CD4-positive, alpha-beta memory T cell (primary cell): Measurements from ENCODE around the gene TNFRSF1B. TPM values are rescaled to one million over a fixed set of nuclear protein-coding genes. Genes with fewer than 3 reads are reported as not detected.

Experiments used
- CTCF ChIA-PET: fragments of 350-600 bp; sonication (Branson Sonifier 250); formaldehyde crosslinking; loops from one replicate; lab custom pipeline; 2021; ENCODE audit warnings: inconsistent platforms; ENCODE audit not compliant: partially characterized antibody; lab: Charles Lee
- POLR2A ChIA-PET: fragments of 350-600 bp; sonication (Branson Sonifier 250); formaldehyde crosslinking; loops from one replicate; lab custom pipeline; 2021; ENCODE audit not compliant: partially characterized antibody; lab: Charles Lee
- DNase-seq, 5 donors: peaks; one replicate each; pipeline versions ENCODE4 v3.0.0 to v3.0.0-alpha.2; 2020 to 2022; ENCODE audit warnings: mixed read lengths in 1 of 5
- H3K27ac ChIP-seq: one replicate; pipeline ENCODE4 v1.7.0; 2013; ENCODE audit warnings: low read depth, low read length
- H3K27me3 ChIP-seq: 2 replicates; pipeline ENCODE4 v1.7.0; 2013; ENCODE audit warnings: mild to moderate bottlenecking, low read length, moderate library complexity; ENCODE audit not compliant: insufficient read depth
- H3K36me3 ChIP-seq: 2 replicates; pipeline ENCODE4 v1.7.0; 2013; ENCODE audit warnings: mild to moderate bottlenecking, low read length, moderate library complexity; ENCODE audit not compliant: insufficient read depth
- H3K4me1 ChIP-seq: 2 replicates; pipeline ENCODE4 v1.7.0; 2013; ENCODE audit warnings: mild to moderate bottlenecking, low read length, moderate library complexity; ENCODE audit not compliant: insufficient read depth
- H3K4me3 ChIP-seq, 2 donors: one replicate each; pipeline ENCODE4 v1.7.0; 2013; ENCODE audit warnings: low read length in 2 of 2, mild to moderate bottlenecking in 1 of 2
- H3K9me3 ChIP-seq, 2 donors: one replicate each; pipeline ENCODE4 v1.7.0; 2013; ENCODE audit warnings: low read length in 2 of 2, control low read depth in 1 of 2; ENCODE audit not compliant: control insufficient read depth in 1 of 2
- H3K27ac Mint-ChIP-seq, 7 donors: one replicate each; pipeline ENCODE4 v1.8.0; 2020 to 2021; ENCODE audit warnings: mixed read lengths in 7 of 7, mild to moderate bottlenecking in 6 of 7, inconsistent platforms in 3 of 7, moderate library complexity in 3 of 7
- H3K27me3 Mint-ChIP-seq, 2 donors: one replicate each; pipeline ENCODE4 v1.8.0; 2020 to 2021; ENCODE audit warnings: mixed read lengths in 2 of 2
- H3K36me3 Mint-ChIP-seq, 2 donors: one replicate each; pipeline ENCODE4 v1.8.0; 2020 to 2021; ENCODE audit warnings: mixed read lengths in 2 of 2, inconsistent platforms in 1 of 2, mild to moderate bottlenecking in 1 of 2
- H3K4me1 Mint-ChIP-seq, 4 donors: one replicate each; pipeline ENCODE4 v1.8.0; 2020 to 2021; ENCODE audit warnings: mixed read lengths in 4 of 4, mild to moderate bottlenecking in 1 of 4
- H3K4me3 Mint-ChIP-seq, 8 donors: one replicate each; pipeline ENCODE4 v1.8.0; 2020 to 2021; ENCODE audit warnings: mixed read lengths in 8 of 8, mild to moderate bottlenecking in 7 of 8, moderate library complexity in 6 of 8, inconsistent platforms in 3 of 8
- H3K9me3 Mint-ChIP-seq, 8 donors: one replicate each; pipeline ENCODE4 v1.8.0; 2020 to 2021; ENCODE audit warnings: mixed read lengths in 8 of 8, mild to moderate bottlenecking in 5 of 8, inconsistent platforms in 3 of 8, moderate library complexity in 1 of 8
- intact Hi-C: fragments of 100-400 bp; cut with micrococcal nuclease; formaldehyde crosslinking; loops from one replicate; pipeline ENCODE4 v1.15.1; 2023
- polyA plus RNA-seq, 2 donors: library from polyadenylated mRNA; unstranded; fragments of 300-500 nt; fragmentation: Illumina TruSeq; gene quantifications; one replicate each; pipeline ENCODE4 v1.2.3, GENCODE V29; 2021
- total RNA-seq, 2 experiments: library from RNA; stranded (reverse); gene quantifications; one replicate each; pipeline ENCODE4 v1.2.3, GENCODE V29; 2021

Gene TNFRSF1B
- total and polyA plus RNA-seq, 4 experiments from 2014 or later = 111 to 201 (median 130) TPM

GRCh38 chr1:12178511-12178910, 11.7 kb downstream of the TNFRSF1B start:
- peak overlapping the region; percentile 98 to 100 (median 99) for H3K27ac Mint-ChIP-seq
- no peaks in the 10 kb centered on the region for H3K9me3 Mint-ChIP-seq
- Histone ChIP-seq H3K36me3 (peaks cover 9% of the 10 kb centered on the region), H3K27ac (peak overlapping the region; percentile 97), H3K27me3 (no peaks in the 10 kb centered on the region), H3K4me1 (peaks cover 98% of the 10 kb centered on the region), H3K9me3 (no peaks in the 10 kb centered on the region), H3K4me3 (peak overlapping the region; percentile 8 to 32)
- peak overlapping the region; percentile 80 to 94 (median 88) for H3K4me3 Mint-ChIP-seq
- CTCF ChIA-PET = interaction anchor here (1.1 to 15.7 kb wide), 13 partner anchors 10 to 55 kb away, joined by 3 to 213 read pairs (median 8); no protein-coding TSS in a partner anchor
- intact Hi-C loops = loop anchor here (1.0 to 2.0 kb wide), 5 partner anchors 11 to 53 kb away; no protein-coding TSS in a partner anchor
- DNase-seq = peak in 1 of 5 donors; percentile 20
- peaks cover 0 to 3% of the 10 kb centered on the region in 2 donors for H3K27me3 Mint-ChIP-seq
- POLR2A ChIA-PET = interaction anchor here (1.1 to 50.6 kb wide), 13 partner anchors 8 to 269 kb away, joined by 3 to 1713 read pairs (median 12); partner anchors contain the start of gene TNFRSF1B
- peaks cover 8 to 48% of the 10 kb centered on the region in 2 donors for H3K36me3 Mint-ChIP-seq
- H3K4me1 Mint-ChIP-seq = peaks cover 44 to 98% (median 82%) of the 10 kb centered on the region in 4 donors

DNA sequence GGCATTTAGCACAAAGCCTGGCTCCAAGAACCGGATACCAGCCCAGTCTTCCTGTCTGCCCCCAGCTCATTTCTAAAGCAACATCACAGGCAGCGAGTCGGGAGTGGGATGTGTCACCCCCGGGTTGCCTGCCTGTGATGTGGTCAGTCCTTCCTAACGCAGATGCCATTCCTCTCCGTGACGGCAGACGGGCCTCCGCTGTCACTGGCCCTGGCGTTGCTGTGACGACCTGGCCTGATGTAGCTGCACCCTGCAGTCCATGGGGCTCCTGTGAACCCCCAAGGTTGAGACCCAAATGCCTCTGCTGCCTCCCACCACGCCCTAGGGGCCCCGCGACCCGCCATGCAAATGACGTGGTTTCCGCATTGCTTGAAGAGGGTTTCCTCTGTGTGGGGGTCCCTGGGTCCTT, 12.3 kb downstream of the TNFRSF1B start:
- peak overlapping the region; percentile 98 to 100 (median 99) for H3K27ac Mint-ChIP-seq
- ChIA-PET CTCF (interaction anchor here (0.6 to 15.7 kb wide), 8 partner anchors 10 to 56 kb away, joined by 3 to 213 read pairs (median 16); no protein-coding TSS in a partner anchor), POLR2A (interaction anchor here (1.1 to 50.6 kb wide), 13 partner anchors 7 to 269 kb away, joined by 3 to 1713 read pairs (median 12); partner anchors contain the start of gene TNFRSF1B)
- intact Hi-C loops = loop anchor here (2.0 kb wide), 2 partner anchors 26 to 46 kb away; no protein-coding TSS in a partner anchor
- Histone ChIP-seq H3K27me3 (no peaks in the 10 kb centered on the region), H3K36me3 (peaks cover 9% of the 10 kb centered on the region), H3K9me3 (no peaks in the 10 kb centered on the region), H3K27ac (peak overlapping the region; percentile 97), H3K4me1 (peaks cover 98% of the 10 kb centered on the region), H3K4me3 (peak overlapping the region in 1 of 2 donors; percentile 32)
- peak overlapping the region; percentile 80 to 94 (median 88) for H3K4me3 Mint-ChIP-seq
- DNase-seq = peak; percentile 84 to 98 (median 85)
- peaks cover 0 to 2% (median 0%) of the 10 kb centered on the region in 8 donors for H3K9me3 Mint-ChIP-seq
- peaks cover 45 to 98% (median 81%) of the 10 kb centered on the region in 4 donors for H3K4me1 Mint-ChIP-seq
- peaks cover 4 to 47% of the 10 kb centered on the region in 2 donors for H3K36me3 Mint-ChIP-seq
- no peaks in the 10 kb centered on the region for H3K27me3 Mint-ChIP-seq

DNA sequence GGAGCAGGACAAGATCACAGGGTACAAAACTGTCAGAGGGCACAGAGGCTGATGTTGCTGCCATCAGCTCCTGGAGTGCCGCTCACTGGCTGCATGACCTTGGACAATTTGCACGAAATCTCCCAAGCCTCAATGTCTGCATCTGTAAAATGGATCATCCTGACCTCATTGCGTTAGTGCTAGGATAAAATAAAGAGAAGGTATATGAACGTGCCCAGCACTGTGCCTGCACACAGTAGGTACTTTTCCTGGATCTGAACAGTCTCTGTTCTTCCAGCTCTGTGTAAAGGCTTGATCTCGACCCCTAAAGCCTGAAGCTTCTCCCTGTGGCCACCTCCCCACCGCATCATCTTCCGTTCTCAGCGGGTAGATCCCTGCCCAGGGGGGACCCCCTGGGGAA, 12.9 kb downstream of the TNFRSF1B start:
- ChIA-PET POLR2A (interaction anchor here (1.0 to 50.6 kb wide), 10 partner anchors 8 to 41 kb away, joined by 3 to 1713 read pairs (median 22); partner anchors contain the start of gene TNFRSF1B), CTCF (interaction anchor here (3.2 to 15.7 kb wide), 4 partner anchors 11 to 57 kb away, joined by 23 to 213 read pairs (median 34); no protein-coding TSS in a partner anchor)
- Histone ChIP-seq H3K4me3 (no peak overlapping the region), H3K36me3 (peaks cover 9% of the 10 kb centered on the region), H3K4me1 (peaks cover 98% of the 10 kb centered on the region), H3K27me3 (no peaks in the 10 kb centered on the region), H3K27ac (peak overlapping the region; percentile 97), H3K9me3 (no peaks in the 10 kb centered on the region)
- intact Hi-C loops = loop anchor here (2.0 kb wide), 2 partner anchors 25 to 47 kb away; no protein-coding TSS in a partner anchor
- H3K27me3 Mint-ChIP-seq = no peaks in the 10 kb centered on the region
- H3K4me3 Mint-ChIP-seq = peak overlapping the region in 6 of 8 donors; percentile 81 to 94 (median 89)
- peaks cover 0 to 2% (median 0%) of the 10 kb centered on the region in 8 donors for H3K9me3 Mint-ChIP-seq
- H3K4me1 Mint-ChIP-seq = peaks cover 45 to 98% (median 78%) of the 10 kb centered on the region in 4 donors
- DNase-seq = no peak
- H3K36me3 Mint-ChIP-seq = peaks cover 4 to 47% of the 10 kb centered on the region in 2 donors
- peak overlapping the region; percentile 98 to 100 (median 99) for H3K27ac Mint-ChIP-seq

DNA sequence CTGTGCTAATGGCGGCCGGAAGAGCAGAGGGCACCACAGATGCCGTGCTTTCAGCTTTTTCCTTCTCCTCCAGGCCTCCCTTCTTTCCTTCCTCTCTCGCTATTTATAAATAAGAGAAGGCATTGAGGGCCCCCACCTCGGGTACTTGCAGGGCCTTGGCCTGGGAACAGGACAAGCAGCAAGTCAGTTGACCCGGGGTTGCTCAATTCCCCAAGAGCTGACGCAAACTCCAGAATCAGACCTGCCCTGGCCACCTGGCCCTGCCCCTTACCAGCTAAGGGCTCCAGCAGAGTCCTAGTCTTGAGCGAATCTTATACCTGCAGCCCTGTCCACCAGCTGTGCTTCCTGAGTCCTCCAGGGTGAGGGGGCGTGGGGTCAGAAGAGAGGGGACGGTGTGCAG, 13.5 kb downstream of the TNFRSF1B start:
- intact Hi-C loops = no loop called here
- Mint-ChIP-seq H3K36me3 (peaks cover 4 to 47% of the 10 kb centered on the region in 2 donors), H3K27ac (peak overlapping the region; percentile 78 to 100 (median 99)), H3K4me1 (peaks cover 46 to 98% (median 80%) of the 10 kb centered on the region in 4 donors), H3K27me3 (no peaks in the 10 kb centered on the region), H3K9me3 (peaks cover 0 to 2% (median 0%) of the 10 kb centered on the region in 8 donors), H3K4me3 (peak overlapping the region in 2 of 8 donors; percentile 39 to 47)
- CTCF ChIA-PET = interaction anchor here (15.7 kb wide), 1 partner anchor 57 kb away, joined by 213 read pairs; no protein-coding TSS in a partner anchor
- Histone ChIP-seq H3K9me3 (no peaks in the 10 kb centered on the region), H3K36me3 (peaks cover 9% of the 10 kb centered on the region), H3K4me3 (no peak overlapping the region), H3K27ac (peak overlapping the region; percentile 97), H3K27me3 (no peaks in the 10 kb centered on the region), H3K4me1 (peaks cover 98% of the 10 kb centered on the region)
- POLR2A ChIA-PET = interaction anchor here (0.6 to 50.6 kb wide), 7 partner anchors 13 to 42 kb away, joined by 3 to 1713 read pairs (median 48); partner anchors contain the start of gene TNFRSF1B
- DNase-seq = no peak

DNA sequence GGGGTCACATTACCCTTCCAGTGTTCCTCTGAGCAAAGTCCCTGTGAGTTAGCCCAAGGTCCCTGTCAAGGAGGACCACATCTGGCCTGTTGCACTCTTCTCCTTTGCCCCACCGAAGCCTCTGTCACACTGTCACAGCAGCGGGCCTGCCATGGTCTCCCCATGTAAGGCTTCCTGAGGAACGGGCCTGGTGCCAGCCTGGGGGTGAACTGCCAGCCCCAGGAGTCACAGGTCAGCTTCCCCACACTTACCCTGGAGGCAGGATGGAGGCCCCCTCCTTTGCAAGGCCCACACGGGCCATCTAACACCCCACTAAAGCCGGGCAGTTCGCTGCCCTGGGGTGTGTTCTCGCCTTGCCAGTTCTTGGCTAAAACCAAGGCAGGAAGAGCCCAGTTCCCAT, 14.1 kb downstream of the TNFRSF1B start:
- H3K4me3 ChIP-seq = no peak overlapping the region
- ChIA-PET POLR2A (interaction anchor here (0.6 to 50.6 kb wide), 4 partner anchors 14 to 42 kb away, joined by 3 to 1713 read pairs (median 77); partner anchors contain the start of gene TNFRSF1B), CTCF (interaction anchor here (15.7 kb wide), 1 partner anchor 58 kb away, joined by 213 read pairs; no protein-coding TSS in a partner anchor)
- peaks cover 9% of the 10 kb centered on the region for H3K36me3 ChIP-seq
- Mint-ChIP-seq H3K36me3 (peaks cover 4 to 50% of the 10 kb centered on the region in 2 donors), H3K27me3 (no peaks in the 10 kb centered on the region), H3K27ac (peak overlapping the region; percentile 67 to 100 (median 91)), H3K9me3 (peaks cover 0 to 2% (median 0%) of the 10 kb centered on the region in 8 donors), H3K4me1 (peaks cover 44 to 98% (median 79%) of the 10 kb centered on the region in 4 donors), H3K4me3 (peak overlapping the region in 2 of 8 donors; percentile 10 to 21)
- DNase-seq = no peak
- H3K9me3 ChIP-seq = no peaks in the 10 kb centered on the region
- no peaks in the 10 kb centered on the region for H3K27me3 ChIP-seq
- peak overlapping the region; percentile 97 for H3K27ac ChIP-seq
- peaks cover 98% of the 10 kb centered on the region for H3K4me1 ChIP-seq
- intact Hi-C loops = no loop called here

DNA sequence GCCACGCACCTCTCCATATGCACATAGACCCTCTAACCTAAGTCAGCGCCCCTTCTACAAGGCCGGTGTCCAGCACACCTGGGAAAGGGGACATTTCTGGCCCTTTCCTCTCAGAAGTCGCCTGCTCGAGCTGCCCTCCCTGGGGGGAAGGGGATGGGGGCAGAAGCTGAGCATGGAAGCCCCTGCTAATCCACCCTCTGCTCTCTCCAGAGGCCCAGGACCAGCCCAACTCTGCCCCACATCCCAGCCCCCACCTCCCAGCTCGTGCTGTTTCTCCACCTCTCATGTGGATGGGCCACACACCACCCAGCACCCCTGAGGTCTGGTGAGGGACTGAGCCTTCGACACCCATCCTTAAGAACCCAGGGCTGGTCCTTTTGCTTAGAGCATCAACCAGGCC, 14.8 kb downstream of the TNFRSF1B start:
- ChIA-PET CTCF (interaction anchor here (0.6 to 15.7 kb wide), 2 partner anchors 29 to 58 kb away, joined by 3 to 213 read pairs; no protein-coding TSS in a partner anchor), POLR2A (interaction anchor here (0.8 to 50.6 kb wide), 3 partner anchors 20 to 43 kb away, joined by 3 to 1713 read pairs (median 6); no protein-coding TSS in a partner anchor)
- intact Hi-C loops = no loop called here
- H3K36me3 ChIP-seq = peaks cover 9% of the 10 kb centered on the region
- H3K4me1 ChIP-seq = peaks cover 98% of the 10 kb centered on the region
- H3K36me3 Mint-ChIP-seq = peaks cover 2 to 54% of the 10 kb centered on the region in 2 donors
- peaks cover 44 to 98% (median 77%) of the 10 kb centered on the region in 4 donors for H3K4me1 Mint-ChIP-seq
- no peaks in the 10 kb centered on the region for H3K27me3 Mint-ChIP-seq
- peak overlapping the region; percentile 97 for H3K27ac ChIP-seq
- H3K4me3 Mint-ChIP-seq = peak overlapping the region in 3 of 8 donors; percentile 9 to 46 (median 31)
- DNase-seq = no peak
- H3K27me3 ChIP-seq = no peaks in the 10 kb centered on the region
- H3K4me3 ChIP-seq = no peak overlapping the region
- peaks cover 0 to 2% (median 0%) of the 10 kb centered on the region in 8 donors for H3K9me3 Mint-ChIP-seq
- no peaks in the 10 kb centered on the region for H3K9me3 ChIP-seq
- H3K27ac Mint-ChIP-seq = peak overlapping the region; percentile 67 to 100 (median 91)
